B cell (primary cell): Measurements from ENCODE around the gene CBX7. TPM values are rescaled to one million over a fixed set of nuclear protein-coding genes. Genes with fewer than 3 reads are reported as not detected.

Experiments used
- ATAC-seq: fragments of 200-7000 bp; cut with Tn5 transposase; one replicate; pipeline ENCODE4 v1.10.0; 2021; ENCODE audit warnings: low read depth, mild to moderate bottlenecking, moderate number of reproducible peaks, moderate library complexity
- CTCF ChIA-PET: fragments of 350-600 bp; sonication (Branson Sonifier 250); formaldehyde crosslinking; loops from one replicate; lab custom pipeline; 2021; ENCODE audit warnings: antibody characterized with exemption, inconsistent platforms; lab: Charles Lee
- POLR2A ChIA-PET: fragments of 350-600 bp; sonication (Branson Sonifier 250); formaldehyde crosslinking; loops from one replicate; lab custom pipeline; 2021; ENCODE audit warnings: antibody characterized with exemption; lab: Charles Lee
- DNase-seq: peaks from one replicate; pipeline ENCODE4 v3.0.0; 2013
- H2AFZ ChIP-seq: 2 replicates; pipeline ENCODE4 v1.6.1; 2012; ENCODE audit warnings: mild to moderate bottlenecking, low read depth, low read length; ENCODE audit not compliant: insufficient read depth, poor library complexity, severe bottlenecking
- H3K27ac ChIP-seq, 2 donors: 1 replicate in 1 of 2; 2 replicates in 1 of 2; pipeline ENCODE4 v1.5.1; 2012 to 2013; ENCODE audit warnings: low read length in 2 of 2, mild to moderate bottlenecking in 2 of 2, moderate library complexity in 1 of 2
- H3K27me3 ChIP-seq, 4 experiments: fragments of 200-600 bp in 1 of 4; sonication (generic) in 1 of 4; replicated peaks in 1 of 4; 1 replicate in 2 of 4; 2 replicates in 2 of 4; pipeline versions ENCODE4 v1.6.1 to v1.7.0; 2013 to 2016; ENCODE audit warnings: low read length in 3 of 4, mild to moderate bottlenecking in 2 of 4, mixed read lengths in 1 of 4, moderate library complexity in 1 of 4; ENCODE audit not compliant: insufficient read depth in 4 of 4, control insufficient read depth in 3 of 4; ENCODE audit errors: control extremely low read depth in 1 of 4
- H3K36me3 ChIP-seq, 2 experiments: replicated peaks in 1 of 2; 1 replicate in 1 of 2; 2 replicates in 1 of 2; pipeline versions ENCODE4 v1.6.1 to v1.7.1; 2013; ENCODE audit warnings: low read length in 1 of 2; ENCODE audit not compliant: insufficient read depth in 2 of 2, control insufficient read depth in 1 of 2; ENCODE audit errors: control extremely low read depth in 1 of 2, extremely low read depth in 1 of 2
- H3K4me1 ChIP-seq, 2 donors: fragments of 200-600 bp in 1 of 2; sonication (generic) in 1 of 2; 1 replicate in 1 of 2; 2 replicates in 1 of 2; pipeline versions ENCODE4 v1.5.1 to v1.6.1; 2013 to 2017; ENCODE audit warnings: low read length in 2 of 2; ENCODE audit not compliant: control insufficient read depth in 2 of 2, insufficient read depth in 2 of 2
- H3K4me2 ChIP-seq: replicated peaks from 2 replicates; pipeline ENCODE3; 2012; ENCODE audit warnings: mild to moderate bottlenecking, low read depth, low read length; ENCODE audit not compliant: poor library complexity, severe bottlenecking
- H3K4me3 ChIP-seq, 5 experiments: fragments of 200-600 bp in 1 of 5; sonication (generic) in 1 of 5; 1 replicate in 3 of 5; 2 replicates in 2 of 5; pipeline versions ENCODE4 v1.5.1 to v1.7.0; 2011 to 2016; ENCODE audit warnings: low read length in 4 of 5, mild to moderate bottlenecking in 4 of 5, low read depth in 2 of 5, control low read depth in 1 of 5, moderate library complexity in 1 of 5; ENCODE audit not compliant: insufficient read depth in 1 of 5; ENCODE audit errors: control extremely low read depth in 1 of 5, extremely low read depth in 1 of 5
- H3K79me2 ChIP-seq: fragments of 200-600 bp; sonication (generic); one replicate; pipeline ENCODE4 v1.6.0; 2016; ENCODE audit warnings: low read length; ENCODE audit not compliant: control insufficient read depth, insufficient read depth
- H3K9ac ChIP-seq: fragments of 200-600 bp; sonication (generic); 2 replicates; pipeline ENCODE4 v1.6.1; 2017; ENCODE audit warnings: mild to moderate bottlenecking, low read length, moderate library complexity
- H3K9me3 ChIP-seq, 3 donors: one replicate each; pipeline versions ENCODE4 v1.6.1 to v1.7.1; 2013; ENCODE audit warnings: low read length in 2 of 3; ENCODE audit not compliant: control insufficient read depth in 2 of 3, insufficient read depth in 1 of 3; ENCODE audit errors: control extremely low read depth in 1 of 3
- H4K20me1 ChIP-seq: 2 replicates; pipeline ENCODE4 v1.6.0; 2012; ENCODE audit warnings: mild to moderate bottlenecking, low read length; ENCODE audit not compliant: insufficient read depth, control insufficient read depth, poor library complexity, severe bottlenecking
- H3K27ac Mint-ChIP-seq: one replicate; pipeline ENCODE4 v1.8.0; 2021; ENCODE audit warnings: mixed read lengths
- H3K27me3 Mint-ChIP-seq: one replicate; pipeline ENCODE4 v1.8.0; 2021; ENCODE audit warnings: mixed read lengths
- H3K4me1 Mint-ChIP-seq: one replicate; pipeline ENCODE4 v1.8.0; 2021; ENCODE audit warnings: mixed read lengths
- H3K4me3 Mint-ChIP-seq: one replicate; pipeline ENCODE4 v1.8.0; 2021; ENCODE audit warnings: mixed read lengths
- H3K9me3 Mint-ChIP-seq: one replicate; pipeline ENCODE4 v1.8.0; 2022; ENCODE audit warnings: mixed read lengths; ENCODE audit not compliant: insufficient read depth
- CTCF ChIP-seq: fragments of 200-600 bp; IDR thresholded peaks from one replicate; pipeline ENCODE4 v1.8.0; 2022; ENCODE audit warnings: antibody characterized with exemption, mild to moderate bottlenecking
- EZH2 ChIP-seq: IDR thresholded peaks from 2 replicates; pipeline ENCODE4 v1.6.1; 2012; ENCODE audit warnings: borderline replicate concordance, low read depth, mild to moderate bottlenecking, moderate library complexity, low read length; ENCODE audit not compliant: insufficient read depth, poor library complexity, severe bottlenecking
- WGBS: methylation state at CpG from one replicate; pipeline ENCODE4 v1.1.5; 2013; ENCODE audit warnings: missing lambda C conversion rate; ENCODE audit not compliant: insufficient coverage; 5-methylcytosine and 5-hydroxymethylcytosine counted together
- intact Hi-C: fragments of 100-400 bp; cut with micrococcal nuclease; formaldehyde crosslinking; loops from one replicate; pipeline ENCODE4 v1.10.0; 2022
- polyA plus RNA-seq: library from polyadenylated mRNA; depleted of rRNA; stranded (reverse); fragments of >200 nt; gene quantifications from 2 replicates; pipeline ENCODE4 v1.2.3, GENCODE V29; 2012
- total RNA-seq, 2 donors: library from RNA; stranded (reverse); fragments of 120-200 nt in 1 of 2; gene quantifications; 1 replicate in 1 of 2; 2 replicates in 1 of 2; pipeline versions ENCODE4 v1.2.3 to v1.2.4, GENCODE V29; 2013 to 2022

The CBX7 gene
- total and polyA plus RNA-seq, 2 donors (not counting 1 experiment from before 2014, with no cell fraction given): 83.6 to 141 TPM

- H3K27me3 ChIP-seq: no peaks in the 10 kb centered on the region
- Mint-ChIP-seq H3K27ac (peak overlapping the region; percentile 87), H3K4me1 (peaks cover 40% of the 10 kb centered on the region), H3K9me3 (no peaks in the 10 kb centered on the region), H3K4me3 (peak overlapping the region; percentile 46), H3K27me3 (peaks cover 3% of the 10 kb centered on the region)
- H3K9me3 ChIP-seq: no peaks in the 10 kb centered on the region
- peaks cover 32 to 45% of the 10 kb centered on the region in 2 donors for H3K4me1 ChIP-seq
- H3K4me3 ChIP-seq: peak overlapping the region in 2 of 5 experiments; percentile 2 to 13
- CTCF ChIA-PET: interaction anchor here (1.1 to 11.3 kb wide), 4 partner anchors 133 to 354 kb away, joined by 3 to 171 read pairs (median 63); partner anchors contain the start of gene RPL3
- POLR2A ChIA-PET: interaction anchor here (0.7 kb wide), 1 partner anchor 354 kb away, joined by 3 read pairs; no protein-coding TSS in a partner anchor
- H2AFZ ChIP-seq: peak overlapping the region; percentile 74
- H3K36me3 ChIP-seq: no peaks in the 10 kb centered on the region
- DNase-seq: peak; percentile 76
- peak overlapping the region; percentile 53 to 82 for H3K27ac ChIP-seq
- peak overlapping the region; percentile 47 for H3K9ac ChIP-seq
- peak overlapping the region; percentile 74 for H3K4me2 ChIP-seq
- TF ChIP-seq CTCF (no peak), EZH2 (no peak)
- H4K20me1 ChIP-seq: no peaks in the 10 kb centered on the region
- intact Hi-C loops: loop anchor here (5.0 kb wide), 1 partner anchor 78 kb away; no protein-coding TSS in a partner anchor
- ATAC-seq: peak; percentile 43
- no peaks in the 10 kb centered on the region for H3K79me2 ChIP-seq
- 25% methylated on average over 21 of the region's 22 CpGs for whole genome bisulfite sequencing
These were observed 22.2 kb upstream of the CBX7 start for GRCh38 chr22:39174498-39175352.
